ENCODE results near the gene YWHAG.

GRCh38 chr7:76403780-76404494, 45.1 kb upstream of the YWHAG start:
- no peak for TF ChIP-seq ARNT (IDR thresholded peaks at IDR 0.05)
- no peak for TF ChIP-seq L3MBTL2 (conservative IDR thresholded peaks at IDR 0.05)
